ENCODE results near the gene ARFGEF3.
"Not testable (repeated sequence)": the region's sequence is repeated elsewhere in the genome, so short reads cannot be mapped to it uniquely, and the experiment has no call there.

Gene ARFGEF3

DNA sequence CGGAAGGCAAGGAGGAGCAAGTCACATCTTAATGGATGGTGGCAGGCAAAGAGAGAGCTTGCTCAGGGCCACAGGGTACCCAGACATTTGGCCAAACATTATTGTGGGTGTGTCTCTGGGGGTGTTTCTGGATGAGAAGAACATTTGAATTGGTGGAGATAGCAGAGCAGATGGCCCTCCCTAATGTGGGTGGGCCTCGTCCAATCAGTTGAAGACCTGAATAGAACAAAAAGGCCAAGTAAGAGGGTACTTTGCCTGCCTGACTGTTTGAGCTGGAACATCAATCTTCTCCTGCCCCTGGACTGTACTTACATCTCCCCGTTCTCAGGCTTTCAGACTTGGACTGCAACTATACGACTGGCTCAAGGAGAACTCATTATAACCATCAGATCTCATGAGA lies 160.2 kb downstream of the ARFGEF3 start:
- DNase-seq = no peak

DNA sequence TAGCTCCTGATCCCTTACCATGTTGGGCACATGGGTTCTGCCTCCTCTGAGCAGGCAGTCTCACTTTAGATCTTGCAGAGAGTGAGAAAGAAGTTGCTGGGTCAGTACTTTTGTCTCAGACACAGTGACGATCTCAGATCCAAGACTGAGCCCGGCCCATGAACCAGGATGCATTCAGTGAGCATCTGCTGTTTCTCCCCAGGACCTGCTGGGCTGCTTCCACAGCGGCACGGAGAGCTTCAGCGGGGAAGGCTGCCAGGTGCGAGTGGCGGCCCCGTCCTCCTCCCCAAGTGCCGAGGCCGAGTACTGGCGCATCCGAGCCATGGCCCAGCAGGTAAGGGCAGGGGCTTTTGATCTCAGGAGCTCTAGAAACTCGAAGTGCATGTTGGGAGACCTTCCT lies 162.1 kb downstream of the ARFGEF3 start:
- DNase-seq = no peak

GRCh38 chr6:138328210-138328609 lies 166.5 kb downstream of the ARFGEF3 start:
- DNase-seq = no peak

DNA sequence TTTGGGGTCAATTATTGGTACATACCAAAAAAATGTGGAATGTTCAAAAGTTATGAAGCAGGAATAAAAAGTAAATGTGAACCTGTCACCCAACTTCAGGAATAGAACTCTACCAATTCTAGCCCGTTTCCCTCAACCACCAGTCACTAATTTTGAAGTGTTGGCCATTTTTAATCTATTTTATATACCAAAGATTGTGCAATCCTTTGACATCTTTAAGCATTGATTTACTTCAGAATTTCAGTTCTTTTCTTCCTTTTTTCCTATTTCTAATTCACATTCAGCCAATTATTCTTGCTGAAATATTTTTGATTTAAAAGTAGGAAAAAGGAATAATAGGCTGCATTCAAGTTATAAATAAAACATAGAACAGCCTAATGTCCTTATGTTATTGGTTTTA lies 169.0 kb downstream of the ARFGEF3 start:
- DNase-seq = no peak

- no peak for DNase-seq
Observed at GRCh38 chr6:138331444-138331843, 169.7 kb downstream of the ARFGEF3 start.

GRCh38 chr6:138331984-138332383 lies 170.2 kb downstream of the ARFGEF3 start:
- DNase-seq = no peak

DNA sequence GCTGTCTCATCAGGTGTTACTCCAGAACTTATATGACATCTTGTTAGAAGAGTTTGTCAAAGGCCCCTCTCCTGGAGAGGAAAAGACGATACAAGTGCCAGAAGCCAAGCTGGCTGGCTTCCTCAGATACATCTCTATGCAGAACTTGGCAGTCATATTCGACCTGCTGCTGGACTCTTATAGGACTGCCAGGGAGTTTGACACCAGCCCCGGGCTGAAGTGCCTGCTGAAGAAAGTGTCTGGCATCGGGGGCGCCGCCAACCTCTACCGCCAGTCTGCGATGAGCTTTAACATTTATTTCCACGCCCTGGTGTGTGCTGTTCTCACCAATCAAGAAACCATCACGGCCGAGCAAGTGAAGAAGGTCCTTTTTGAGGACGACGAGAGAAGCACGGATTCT lies 172.3 kb downstream of the ARFGEF3 start:
- no peak for DNase-seq

GRCh38 chr6:138334963-138335362 lies 173.2 kb downstream of the ARFGEF3 start:
- DNase-seq = no peak

GRCh38 chr6:138336221-138336620 lies 174.5 kb downstream of the ARFGEF3 start:
- no peak for DNase-seq

DNA sequence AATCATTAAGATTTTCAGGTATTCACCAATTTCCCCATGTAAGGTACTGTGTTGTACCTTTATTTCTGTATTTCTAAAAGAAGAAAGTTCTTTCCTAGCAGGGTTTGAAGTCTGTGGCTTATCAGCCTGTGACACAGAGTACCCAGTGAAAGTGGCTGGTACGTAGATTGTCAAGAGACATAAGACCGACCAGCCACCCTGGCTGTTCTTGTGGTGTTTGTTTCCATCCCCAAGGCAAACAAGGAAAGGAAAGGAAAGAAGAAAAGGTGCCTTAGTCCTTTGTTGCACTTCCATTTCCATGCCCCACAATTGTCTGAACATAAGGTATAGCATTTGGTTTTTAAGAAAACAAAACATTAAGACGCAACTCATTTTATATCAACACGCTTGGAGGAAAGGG lies 175.3 kb downstream of the ARFGEF3 start:
- DNase-seq = no peak

DNA sequence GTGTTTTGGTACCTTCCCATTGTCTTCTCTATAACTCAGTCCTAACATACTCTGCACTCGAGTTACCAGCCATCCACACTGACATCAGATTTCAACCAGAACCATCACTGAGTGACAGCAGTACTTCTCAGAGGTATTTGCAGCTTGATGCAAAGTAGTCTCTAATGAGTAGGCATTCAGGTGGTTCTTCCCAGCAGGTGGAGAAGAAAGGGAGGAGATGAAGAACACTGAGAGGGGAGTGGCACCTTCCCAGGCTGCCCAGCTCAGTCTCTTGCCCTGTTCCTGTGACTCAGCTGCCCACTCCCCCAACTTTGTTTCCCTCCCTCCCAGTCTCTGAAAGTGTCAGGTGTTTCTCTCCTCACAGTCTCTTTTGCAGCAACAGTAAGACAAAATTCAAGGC lies 177.3 kb downstream of the ARFGEF3 start:
- DNase-seq = no peak

DNA sequence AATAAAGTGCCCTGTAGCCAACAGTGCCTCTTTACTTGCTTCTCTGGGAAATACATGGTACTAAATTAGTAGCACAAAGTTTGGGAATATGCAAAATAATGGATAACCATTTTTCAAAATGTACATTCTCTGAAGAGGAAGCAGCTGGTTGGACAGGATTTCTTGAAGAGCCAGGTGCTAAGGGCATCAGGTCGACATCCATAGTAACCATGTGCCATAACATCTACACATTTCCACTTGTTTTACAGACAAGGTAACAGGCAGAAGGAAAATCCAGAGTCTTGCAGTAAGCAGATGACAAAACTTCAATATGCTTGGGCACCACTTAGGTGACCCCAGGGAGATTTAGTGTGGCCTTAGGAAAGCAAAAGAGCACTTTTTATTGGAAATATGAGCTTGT lies 179.4 kb downstream of the ARFGEF3 start:
- no peak for DNase-seq

GRCh38 chr6:138343112-138343511 lies 181.4 kb downstream of the ARFGEF3 start:
- no peak for DNase-seq

DNA sequence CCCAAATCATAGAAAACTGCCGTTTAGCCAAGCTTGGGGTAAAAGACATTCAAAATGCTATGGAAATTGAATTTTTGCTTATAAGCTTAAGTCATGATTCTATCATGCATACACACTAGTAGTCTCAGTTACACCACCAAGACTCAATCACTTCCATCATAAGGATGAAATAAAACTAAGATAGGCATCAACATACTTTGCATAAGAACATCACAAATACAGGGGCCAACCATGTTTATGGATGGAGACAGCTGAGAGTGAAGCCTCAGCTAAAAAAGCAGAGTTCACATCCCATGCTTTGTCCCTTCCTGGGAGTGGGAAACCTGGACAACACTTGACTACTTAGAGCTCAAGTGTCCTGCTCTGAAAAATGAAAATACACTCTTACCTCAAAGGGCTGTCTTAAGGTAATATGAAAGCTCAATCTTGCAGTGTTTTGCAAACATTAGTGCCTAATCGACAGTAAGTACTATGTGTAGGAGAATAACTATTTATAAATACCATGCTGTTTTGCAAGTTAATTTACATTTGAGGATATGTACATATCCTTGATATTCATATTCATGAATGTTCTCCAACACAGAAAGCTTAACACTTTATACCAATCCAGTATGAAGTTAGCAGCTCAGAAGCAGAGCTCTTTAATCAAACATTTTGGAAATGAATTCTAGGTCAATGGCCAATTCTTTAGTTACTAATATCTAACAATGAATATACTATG lies 184.0 kb downstream of the ARFGEF3 start:
- DNase-seq = no peak

- no peak for DNase-seq
Observed at GRCh38 chr6:138346302-138347195, 184.8 kb downstream of the ARFGEF3 start.

- DNase-seq = no peak
Observed at GRCh38 chr6:138347864-138348263, 186.1 kb downstream of the ARFGEF3 start.

GRCh38 chr6:138349891-138350290 lies 188.2 kb downstream of the ARFGEF3 start:
- no peak for DNase-seq

GRCh38 chr6:138357928-138358327 lies 196.2 kb downstream of the ARFGEF3 start:
- DNase-seq = no peak

DNA sequence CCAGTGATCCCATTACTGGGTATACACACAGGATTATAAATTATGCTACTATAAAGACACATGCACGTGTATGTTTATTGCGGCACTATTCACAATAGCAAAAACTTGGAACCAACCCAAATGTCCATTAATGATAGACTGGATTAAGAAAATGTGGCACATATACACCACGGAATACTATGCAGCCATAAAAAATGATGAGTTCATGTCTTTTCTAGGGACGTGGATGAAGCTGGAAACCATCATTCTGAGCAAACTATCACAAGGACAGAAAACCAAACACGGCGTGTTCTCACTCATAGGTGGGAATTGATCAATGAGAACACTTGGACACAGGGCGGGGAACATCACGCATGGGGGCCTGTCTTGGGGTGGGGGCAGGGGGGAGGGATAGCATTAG lies 206.9 kb downstream of the ARFGEF3 start:
- not testable (repeated sequence) for DNase-seq

DNA sequence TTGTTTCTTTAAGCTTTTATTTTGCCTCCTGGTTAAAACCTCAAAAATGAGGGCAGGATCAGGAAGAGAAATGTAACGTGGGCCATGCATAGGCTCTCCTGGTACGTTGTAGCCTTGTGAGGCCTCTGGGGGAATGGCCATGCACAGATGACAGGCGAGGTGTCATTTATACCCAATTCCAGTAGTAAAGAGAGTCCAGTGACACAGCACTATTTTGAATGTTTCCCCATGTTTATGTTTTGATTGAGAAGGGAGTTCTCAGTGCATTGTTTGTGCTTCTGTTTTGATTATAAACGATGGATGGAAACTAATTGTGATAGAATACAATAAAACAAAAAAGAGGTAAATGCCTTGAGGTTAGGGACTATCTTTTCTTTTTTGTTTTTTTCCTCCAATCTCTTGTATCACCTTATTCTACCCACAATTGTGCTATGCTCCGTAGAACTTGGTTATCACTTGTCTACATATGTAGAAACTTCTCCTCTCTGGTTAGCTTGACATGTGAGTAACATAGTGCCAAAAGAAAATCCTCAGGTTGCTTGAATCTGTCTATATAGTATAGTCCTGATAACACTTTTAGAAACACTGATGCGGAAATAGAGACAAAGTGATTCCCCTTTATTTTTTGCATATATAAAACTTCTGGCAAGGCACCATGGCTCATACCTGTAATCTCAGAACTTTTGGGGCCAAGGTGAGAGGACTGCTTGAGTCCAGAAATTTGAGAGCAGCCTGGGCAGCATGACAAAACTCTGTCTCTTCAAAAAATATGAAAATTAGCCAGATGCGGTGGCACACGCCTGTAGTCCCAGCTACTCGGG lies 209.1 kb downstream of the ARFGEF3 start:
- no peak for DNase-seq

GRCh38 chr6:138371452-138371711 lies 209.6 kb downstream of the ARFGEF3 start:
- no peak for DNase-seq

GRCh38 chr6:138371720-138372119 lies 210.0 kb downstream of the ARFGEF3 start:
- DNase-seq = no peak

GRCh38 chr6:138372711-138373463 lies 211.1 kb downstream of the ARFGEF3 start:
- no peak for DNase-seq
